Dermis microvascular lymphatic vessel endothelial cell (primary cell): ENCODE data around the gene HIBADH. TPM values are rescaled to one million over a fixed set of nuclear protein-coding genes. Genes with fewer than 3 reads are reported as not detected.

ENCODE experiments used
- DNase-seq, 2 donors: peaks; one replicate each; pipeline versions ENCODE4 v3.0.0 to v3.0.0-alpha.2; 2010; ENCODE audit warnings: low read depth in 2 of 2
- total RNA-seq: library from RNA; depleted of rRNA; stranded (reverse); fragments of >200 nt; gene quantifications from 2 replicates; pipeline ENCODE4 v1.2.1, GENCODE V29; 2014

Gene HIBADH
- total RNA-seq, 1 donor from 2014 or later = 23.5 TPM

- DNase-seq = peak in 1 of 2 donors; percentile 3
Measured at GRCh38 chr7:27636326-27637006, 26.2 kb downstream of the HIBADH start.

- no peak for DNase-seq
Measured at GRCh38 chr7:27635728-27636127, 27.0 kb downstream of the HIBADH start.

- DNase-seq = no peak
Measured at GRCh38 chr7:27634671-27635493, 27.8 kb downstream of the HIBADH start.

- DNase-seq = no peak
Measured at GRCh38 chr7:27633062-27633461, 29.6 kb downstream of the HIBADH start.

GRCh38 chr7:27631391-27631790 is 31.3 kb downstream of the HIBADH start:
- DNase-seq = no peak

- no peak for DNase-seq
Measured at GRCh38 chr7:27627146-27627545, 35.5 kb downstream of the HIBADH start.

- no peak for DNase-seq
Measured at GRCh38 chr7:27619492-27619891, 43.2 kb downstream of the HIBADH start.

GRCh38 chr7:27617651-27618381 is 44.9 kb downstream of the HIBADH start:
- DNase-seq = no peak

- no peak for DNase-seq
Measured at GRCh38 chr7:27616914-27617548, 45.7 kb downstream of the HIBADH start.

GRCh38 chr7:27616186-27616491 is 46.5 kb downstream of the HIBADH start:
- DNase-seq = no peak

- DNase-seq = no peak
Measured at GRCh38 chr7:27615420-27616185, 47.1 kb downstream of the HIBADH start.

- no peak for DNase-seq
Measured at GRCh38 chr7:27614095-27614494, 48.6 kb downstream of the HIBADH start.

GRCh38 chr7:27611059-27611458 is 51.6 kb downstream of the HIBADH start:
- DNase-seq = no peak

GRCh38 chr7:27608776-27609495 is 53.7 kb downstream of the HIBADH start:
- no peak for DNase-seq

GRCh38 chr7:27607210-27607606 is 55.5 kb downstream of the HIBADH start:
- no peak for DNase-seq

- DNase-seq = peak in 1 of 2 donors; percentile 83
Measured at GRCh38 chr7:27606270-27607209, 56.1 kb downstream of the HIBADH start.

GRCh38 chr7:27605689-27606269 is 56.9 kb downstream of the HIBADH start:
- peak in 1 of 2 donors; percentile 52 for DNase-seq

- DNase-seq = no peak
Measured at GRCh38 chr7:27605283-27605682, 57.4 kb downstream of the HIBADH start.

- DNase-seq = no peak
Measured at GRCh38 chr7:27603813-27604212, 58.9 kb downstream of the HIBADH start.
